ENCODE measurements around the gene LSM10. TPM values are rescaled to one million over a fixed set of nuclear protein-coding genes. Genes with fewer than 3 reads are reported as not detected.
A peak's percentile ranks its signal among the peaks of the same experiment; 100 is the strongest.

The LSM10 gene
- total RNA-seq (2021; fragmentation: NEBNext Ultra II Directional; extraction: Animal tissue kit (Norgen Biotek cat#: 25700)) = 10 to 100 TPM; 44.6 to 58.7 (median 49.6) TPM
- long read RNA-seq, transcript LSM10-201 (2 exons, 850 nt) = major isoform, 46 of 49 reads
- long read RNA-seq, partial matches to known transcripts = 1 of 49 reads
- long read RNA-seq, other reads (novel, unspliced or antisense) = 1 of 49 reads

- peak within 1 kb of the TSS; percentile 98 for H3K27ac Mint-ChIP-seq
- H3K4me3 Mint-ChIP-seq = peak within 1 kb of the TSS; percentile 95
- H3K36me3 Mint-ChIP-seq (ENCODE audit: low read depth) = peaks cover 5% of the 10 kb centered on the region; the same call in 1 of the 2 replicates
- peaks cover 3% of the 10 kb centered on the region for H3K27me3 Mint-ChIP-seq (ENCODE audit: insufficient read depth)
- TF ChIP-seq, protein P1, sequence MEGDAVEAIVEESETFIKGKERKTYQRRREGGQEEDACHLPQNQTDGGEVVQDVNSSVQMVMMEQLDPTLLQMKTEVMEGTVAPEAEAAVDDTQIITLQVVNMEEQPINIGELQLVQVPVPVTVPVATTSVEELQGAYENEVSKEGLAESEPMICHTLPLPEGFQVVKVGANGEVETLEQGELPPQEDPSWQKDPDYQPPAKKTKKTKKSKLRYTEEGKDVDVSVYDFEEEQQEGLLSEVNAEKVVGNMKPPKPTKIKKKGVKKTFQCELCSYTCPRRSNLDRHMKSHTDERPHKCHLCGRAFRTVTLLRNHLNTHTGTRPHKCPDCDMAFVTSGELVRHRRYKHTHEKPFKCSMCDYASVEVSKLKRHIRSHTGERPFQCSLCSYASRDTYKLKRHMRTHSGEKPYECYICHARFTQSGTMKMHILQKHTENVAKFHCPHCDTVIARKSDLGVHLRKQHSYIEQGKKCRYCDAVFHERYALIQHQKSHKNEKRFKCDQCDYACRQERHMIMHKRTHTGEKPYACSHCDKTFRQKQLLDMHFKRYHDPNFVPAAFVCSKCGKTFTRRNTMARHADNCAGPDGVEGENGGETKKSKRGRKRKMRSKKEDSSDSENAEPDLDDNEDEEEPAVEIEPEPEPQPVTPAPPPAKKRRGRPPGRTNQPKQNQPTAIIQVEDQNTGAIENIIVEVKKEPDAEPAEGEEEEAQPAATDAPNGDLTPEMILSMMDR (IDR thresholded peaks at IDR 0.05) = no peak
- no peaks in the 10 kb centered on the region for H3K9me3 Mint-ChIP-seq
- peaks cover 21% of the 10 kb centered on the region for H3K4me1 Mint-ChIP-seq (ENCODE audit: low read depth)
- peak; percentile 92 for DNase-seq
Observed at GRCh38 chr1:36397378-36398230, at the start of gene LSM10. Gene LSM10, minus strand, starts transcription at chr1:36397908. Its CDS starts 3,779 bp downstream, at chr1:36394129.

- H3K36me3 Mint-ChIP-seq (ENCODE audit: low read depth) = peaks cover 3% of the 10 kb centered on the region; the same call in 1 of the 2 replicates
- H3K4me1 Mint-ChIP-seq (ENCODE audit: low read depth) = peaks cover 30% of the 10 kb centered on the region
- H3K9me3 Mint-ChIP-seq = no peaks in the 10 kb centered on the region
- TF ChIP-seq, protein P1 (IDR thresholded peaks at IDR 0.05) = no peak
- H3K4me3 Mint-ChIP-seq = no peak overlapping the region
- DNase-seq = no peak
- peaks cover 2% of the 10 kb centered on the region; the same call in 1 of the 2 replicates for H3K27me3 Mint-ChIP-seq (ENCODE audit: insufficient read depth)
- no peak overlapping the region for H3K27ac Mint-ChIP-seq
Observed at GRCh38 chr1:36447450-36447849, 49.7 kb upstream of the LSM10 start.

- H3K27ac Mint-ChIP-seq = no peak overlapping the region
- TF ChIP-seq, protein P1 (IDR thresholded peaks at IDR 0.05) = no peak
- peaks cover 26% of the 10 kb centered on the region for H3K4me1 Mint-ChIP-seq (ENCODE audit: low read depth)
- no peaks in the 10 kb centered on the region for H3K36me3 Mint-ChIP-seq (ENCODE audit: low read depth)
- peaks cover 2% of the 10 kb centered on the region for H3K27me3 Mint-ChIP-seq (ENCODE audit: insufficient read depth)
- no peak overlapping the region for H3K4me3 Mint-ChIP-seq
- DNase-seq = no peak
- no peaks in the 10 kb centered on the region for H3K9me3 Mint-ChIP-seq
Observed at GRCh38 chr1:36446746-36447145, 49.0 kb upstream of the LSM10 start.

DNA sequence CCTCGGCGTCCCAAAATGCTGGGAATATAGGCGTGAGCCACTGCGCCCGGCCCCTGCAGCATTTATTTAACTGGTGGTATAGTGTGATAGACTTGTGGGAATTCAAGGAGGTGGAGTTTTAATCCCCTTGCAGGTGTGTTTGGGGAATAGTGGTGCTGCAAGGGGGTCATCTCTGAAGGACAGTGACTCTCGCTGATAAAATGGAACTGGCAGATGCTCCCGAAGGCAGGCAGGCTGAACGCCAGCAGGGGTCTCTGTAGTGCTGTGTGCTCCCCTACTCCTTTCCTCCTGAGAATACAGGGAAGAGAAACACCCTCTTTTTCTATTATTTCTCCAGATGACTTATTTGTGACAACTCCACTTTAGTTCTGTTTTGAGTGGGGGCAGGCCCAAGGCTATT is 48.6 kb upstream of the LSM10 start:
- Mint-ChIP-seq H3K27me3 (ENCODE audit: insufficient read depth) (peaks cover 2% of the 10 kb centered on the region), H3K9me3 (no peaks in the 10 kb centered on the region), H3K4me1 (ENCODE audit: low read depth) (peaks cover 21% of the 10 kb centered on the region), H3K36me3 (ENCODE audit: low read depth) (no peaks in the 10 kb centered on the region), H3K27ac (no peak overlapping the region), H3K4me3 (no peak overlapping the region)
- no peak for DNase-seq
- TF ChIP-seq, protein P1 (IDR thresholded peaks at IDR 0.05) = peak; percentile 33; the same call in 1 of the 2 replicates

GRCh38 chr1:36443297-36443696 is 45.6 kb upstream of the LSM10 start:
- Mint-ChIP-seq H3K36me3 (ENCODE audit: low read depth) (no peaks in the 10 kb centered on the region), H3K27me3 (ENCODE audit: insufficient read depth) (peaks cover 2% of the 10 kb centered on the region; the same call in 1 of the 2 replicates), H3K4me1 (ENCODE audit: low read depth) (peaks cover under 1% of the 10 kb centered on the region)

More at GRCh38 chr1:36443297-36443696, 45.6 kb upstream of the LSM10 start:
- no peaks in the 10 kb centered on the region for H3K9me3 Mint-ChIP-seq
- no peak for DNase-seq
- H3K4me3 Mint-ChIP-seq = no peak overlapping the region
- TF ChIP-seq, protein P1 (IDR thresholded peaks at IDR 0.05) = no peak
- H3K27ac Mint-ChIP-seq = no peak overlapping the region
